ENCODE data around the gene ERH. TPM values are rescaled to one million over a fixed set of nuclear protein-coding genes. Genes with fewer than 3 reads are reported as not detected.

Gene ERH
- total and polyA plus RNA-seq, 2 donors (not counting 3 experiments of a cell fraction or from before 2014, with no cell fraction given): 157 to 263 TPM

- CTCF ChIA-PET: interaction anchor here (0.5 kb wide), 1 partner anchor 107 kb away, joined by 4 read pairs; no protein-coding TSS in a partner anchor
- H3K79me2 ChIP-seq (ENCODE audit: control insufficient read depth, insufficient read depth, low read length): no peaks in the 10 kb centered on the region
Measured at GRCh38 chr14:69439521-69440270, 41.6 kb upstream of the ERH start.

More at GRCh38 chr14:69439521-69440270, 41.6 kb upstream of the ERH start:
- dilution Hi-C loops (cut with MboI; ENCODE audit: extremely low pct_ligation_motif_present, low sequenced_read_pairs): no loop called here
- FAIRE-seq: no peak
- DNase-seq (ENCODE audit: low read depth, low spot score): no peak
- TF ChIP-seq MAX (IDR thresholded peaks at IDR 0.05; ENCODE audit: insufficient read depth, insufficient read length): no peak
- TF ChIP-seq FOS (IDR thresholded peaks at IDR 0.05; ENCODE audit: borderline replicate concordance, insufficient read depth, low read length): no peak
- TF ChIP-seq MYC (IDR thresholded peaks at IDR 0.05; ENCODE audit: low read depth, low read length): no peak
- TF ChIP-seq POLR2AphosphoS5 (IDR thresholded peaks at IDR 0.05; ENCODE audit: insufficient read depth, low read depth, low read length): no peak
- TF ChIP-seq CTCF (IDR thresholded peaks at IDR 0.05; ENCODE audit: extremely low read depth in 1 of 2, insufficient read depth in 1 of 2, low read depth in 1 of 2, low read length in 2 of 2): no peak
- no peak for TF ChIP-seq JUN (IDR thresholded peaks at IDR 0.05; ENCODE audit: borderline replicate concordance, insufficient read depth, insufficient read length, low read depth)
- no peak for TF ChIP-seq POLR2A (IDR thresholded peaks at IDR 0.05; ENCODE audit: low read depth, low read length)
- TF ChIP-seq EZH2 (IDR thresholded peaks at IDR 0.05; ENCODE audit: borderline replicate concordance, low read depth, low read length, severe bottlenecking): no peak
- TF ChIP-seq GATA2 (IDR thresholded peaks at IDR 0.05; ENCODE audit: insufficient read depth, insufficient read length, low read depth, low read length): no peak
- Histone ChIP-seq H3K4me3 (replicated peaks in 1 of 3; ENCODE audit: insufficient read depth in 1 of 3, low read depth in 1 of 3, low read length in 3 of 3) (no peak overlapping the region), H2AFZ (ENCODE audit: low read depth, low read length) (no peak overlapping the region), H3K4me2 (ENCODE audit: insufficient read depth, low read length) (no peak overlapping the region), H3K4me1 (ENCODE audit: control insufficient read depth, extremely low read depth, insufficient read depth, low read length) (peaks cover 5% of the 10 kb centered on the region), H3K9me1 (replicated peaks; ENCODE audit: control insufficient read depth, extremely low read depth, insufficient read depth, low read length) (peaks cover 2% of the 10 kb centered on the region), H3K27me3 (ENCODE audit: control insufficient read depth in 2 of 2, insufficient read depth in 2 of 2, low read length in 2 of 2) (no peaks in the 10 kb centered on the region), H4K20me1 (replicated peaks; ENCODE audit: control insufficient read depth, extremely low read depth, insufficient read depth, low read length) (no peaks in the 10 kb centered on the region), H3K36me3 (ENCODE audit: control insufficient read depth in 2 of 2, extremely low read depth in 1 of 2, insufficient read depth in 2 of 2, low read length in 2 of 2) (peaks cover 0 to 2% of the 10 kb centered on the region in 2 experiments), H3K9ac (replicated peaks; ENCODE audit: extremely low read depth, insufficient read depth, low read length) (no peak overlapping the region), H3K9me3 (replicated peaks; ENCODE audit: control insufficient read depth, insufficient read depth, low read length) (no peaks in the 10 kb centered on the region), H3K27ac (ENCODE audit: insufficient read depth, low read depth, low read length) (no peak overlapping the region)
- intact Hi-C loops (cut with micrococcal nuclease): no loop called here
- POLR2A ChIA-PET: no interaction called here
- BruUV-seq (replicated peaks): no TSS peak
